Activated B cell treated with CpG ODN at 0.5 μM for 24 hours (primary cell): ENCODE measurements around the gene GRIN1. TPM values are rescaled to one million over a fixed set of nuclear protein-coding genes. Genes with fewer than 3 reads are reported as not detected.

ENCODE experiments used
- ATAC-seq: fragments of 200-7000 bp; cut with Tn5 transposase; one replicate; pipeline ENCODE4 v1.10.0; 2021; ENCODE audit warnings: low read depth, mild to moderate bottlenecking, moderate library complexity
- CTCF ChIA-PET: fragments of 350-600 bp; sonication (Branson Sonifier 250); formaldehyde crosslinking; loops from one replicate; lab custom pipeline; 2021; ENCODE audit warnings: antibody characterized with exemption; lab: Charles Lee
- POLR2A ChIA-PET: fragments of 350-600 bp; sonication (Branson Sonifier 250); formaldehyde crosslinking; loops from one replicate; lab custom pipeline; 2021; ENCODE audit warnings: antibody characterized with exemption; lab: Charles Lee
- DNase-seq: peaks from one replicate; pipeline ENCODE4 v3.0.0; 2022
- H3K27ac Mint-ChIP-seq: one replicate; pipeline ENCODE4 v1.8.0; 2020; ENCODE audit warnings: mixed read lengths
- H3K27me3 Mint-ChIP-seq: one replicate; pipeline ENCODE4 v1.8.0; 2021; ENCODE audit warnings: mixed read lengths
- H3K36me3 Mint-ChIP-seq: one replicate; pipeline ENCODE4 v1.8.0; 2021; ENCODE audit warnings: low read depth, mixed read lengths
- H3K4me1 Mint-ChIP-seq: one replicate; pipeline ENCODE4 v1.8.0; 2021; ENCODE audit warnings: mixed read lengths
- H3K4me3 Mint-ChIP-seq: one replicate; pipeline ENCODE4 v1.8.0; 2020; ENCODE audit warnings: mild to moderate bottlenecking, mixed read lengths
- H3K9me3 Mint-ChIP-seq: one replicate; pipeline ENCODE4 v1.8.0; 2020; ENCODE audit warnings: mixed read lengths
- CTCF ChIP-seq: fragments of 200-600 bp; IDR thresholded peaks from one replicate; pipeline ENCODE4 v1.8.0; 2022; ENCODE audit warnings: antibody characterized with exemption, mild to moderate bottlenecking
- intact Hi-C: fragments of 100-400 bp; cut with micrococcal nuclease; formaldehyde crosslinking; loops from one replicate; pipeline ENCODE4 v1.15.1; 2024
- total RNA-seq: library from RNA; stranded (reverse); gene quantifications from 2 replicates; pipeline ENCODE4 v1.2.3, GENCODE V29; 2022

Gene GRIN1
- total RNA-seq, 1 donor from 2014 or later, result 0.22 TPM

GRCh38 chr9:137106662-137107250 lies 32.2 kb upstream of the GRIN1 start:
- ChIA-PET POLR2A (no interaction called here), CTCF (no interaction called here)
- DNase-seq (no peak), ATAC-seq (no peak)
- Mint-ChIP-seq H3K4me1 (no peaks in the 10 kb centered on the region), H3K27me3 (no peaks in the 10 kb centered on the region), H3K27ac (no peak overlapping the region), H3K9me3 (no peaks in the 10 kb centered on the region), H3K36me3 (peaks cover 27% of the 10 kb centered on the region), H3K4me3 (no peak overlapping the region)
- no peak for TF ChIP-seq CTCF
- intact Hi-C loops, result no loop called here

- Mint-ChIP-seq H3K4me1 (no peaks in the 10 kb centered on the region), H3K36me3 (peaks cover 27% of the 10 kb centered on the region), H3K27me3 (no peaks in the 10 kb centered on the region), H3K27ac (no peak overlapping the region), H3K9me3 (no peaks in the 10 kb centered on the region), H3K4me3 (no peak overlapping the region)
- DNase-seq (no peak), ATAC-seq (no peak)
- ChIA-PET POLR2A (no interaction called here), CTCF (no interaction called here)
- TF ChIP-seq CTCF, result no peak
- intact Hi-C loops, result no loop called here
Observed at GRCh38 chr9:137107312-137107921, 31.5 kb upstream of the GRIN1 start.

- no peak overlapping the region for H3K27ac Mint-ChIP-seq
- no peak overlapping the region for H3K4me3 Mint-ChIP-seq
- DNase-seq (no peak), ATAC-seq (no peak)
- no peaks in the 10 kb centered on the region for H3K27me3 Mint-ChIP-seq
- H3K9me3 Mint-ChIP-seq, result no peaks in the 10 kb centered on the region
- TF ChIP-seq CTCF, result no peak
- peaks cover 2% of the 10 kb centered on the region for H3K4me1 Mint-ChIP-seq
- POLR2A ChIA-PET, result no interaction called here
- CTCF ChIA-PET, result no interaction called here
- intact Hi-C loops, result no loop called here
- peaks cover 29% of the 10 kb centered on the region for H3K36me3 Mint-ChIP-seq
Observed at GRCh38 chr9:137107982-137108381, 31.0 kb upstream of the GRIN1 start.

GRCh38 chr9:137108608-137109249 lies 30.2 kb upstream of the GRIN1 start:
- Mint-ChIP-seq H3K27ac (no peak overlapping the region), H3K36me3 (peaks cover 31% of the 10 kb centered on the region), H3K4me1 (peaks cover 8% of the 10 kb centered on the region), H3K9me3 (no peaks in the 10 kb centered on the region), H3K27me3 (no peaks in the 10 kb centered on the region), H3K4me3 (no peak overlapping the region)
- CTCF ChIA-PET, result no interaction called here
- intact Hi-C loops, result no loop called here
- DNase-seq (no peak), ATAC-seq (no peak)
- POLR2A ChIA-PET, result interaction anchor here (0.5 to 0.6 kb wide), 3 partner anchors 14 to 41 kb away, joined by 3 to 8 read pairs (median 3); no protein-coding TSS in a partner anchor
- no peak for TF ChIP-seq CTCF
